Measurements from ENCODE around the gene DLX2. TPM values are rescaled to one million over a fixed set of nuclear protein-coding genes. Genes with fewer than 3 reads are reported as not detected.

Gene DLX2
- total RNA-seq, 4 donors from 2014 or later: not detected

DNA sequence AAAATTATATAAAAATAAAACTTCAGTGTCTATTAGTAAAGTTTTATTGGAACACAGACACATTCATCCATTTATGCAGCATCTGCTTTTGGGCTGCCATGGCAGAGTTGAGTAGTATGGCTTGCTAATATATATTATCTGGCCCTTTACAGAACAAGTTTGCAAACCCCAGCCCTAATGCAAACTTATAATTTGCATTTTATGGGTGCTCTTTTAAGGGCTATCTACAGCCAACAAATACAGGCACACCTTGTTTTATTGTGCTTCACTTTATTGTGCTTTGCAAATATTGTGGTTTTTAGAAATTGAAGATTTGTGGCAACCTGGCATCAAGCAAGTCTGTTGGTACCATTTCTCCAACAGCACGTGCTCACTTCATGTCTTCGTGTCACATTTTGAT lies 35.2 kb upstream of the DLX2 start:
- no peak overlapping the region for H3K27ac ChIP-seq
- no peaks in the 10 kb centered on the region for H3K4me1 ChIP-seq
- no peaks in the 10 kb centered on the region for H3K9me3 ChIP-seq
- in situ Hi-C loops (cut with MboI; ENCODE audit: low sequenced_read_pairs in 4 of 4) (loop anchor here in 1 of 4 donors (25.0 kb wide), 1 partner anchor 551 kb away; no protein-coding TSS in a partner anchor), intact Hi-C loops (cut with DNase I; ENCODE audit: low total_unique reads) (no loop called here)
- TF ChIP-seq CTCF (IDR thresholded peaks at IDR 0.05 in 4 of 5, conservative IDR thresholded peaks at IDR 0.05 in 1 of 5) (no peak), POLR2A (IDR thresholded peaks at IDR 0.05) (no peak)
- ATAC-seq (no peak), DNase-seq (no peak)
- H3K4me3 ChIP-seq: no peak overlapping the region
- H3K27me3 ChIP-seq: no peaks in the 10 kb centered on the region
- H3K36me3 ChIP-seq: no peaks in the 10 kb centered on the region

- Histone ChIP-seq H3K36me3 (no peaks in the 10 kb centered on the region), H3K27ac (no peak overlapping the region), H3K4me3 (no peak overlapping the region), H3K9me3 (no peaks in the 10 kb centered on the region), H3K4me1 (no peaks in the 10 kb centered on the region), H3K27me3 (no peaks in the 10 kb centered on the region)
- no peak for DNase-seq
- intact Hi-C loops (cut with DNase I; ENCODE audit: low total_unique reads) (no loop called here), in situ Hi-C loops (cut with MboI; ENCODE audit: low sequenced_read_pairs in 4 of 4) (loop anchor here in 1 of 4 donors (25.0 kb wide), 1 partner anchor 550 kb away; no protein-coding TSS in a partner anchor)
- ATAC-seq: no peak
- no peak for TF ChIP-seq POLR2A (IDR thresholded peaks at IDR 0.05)
- no peak for TF ChIP-seq CTCF (IDR thresholded peaks at IDR 0.05 in 4 of 5, conservative IDR thresholded peaks at IDR 0.05 in 1 of 5)
These were observed 34.4 kb upstream of the DLX2 start for GRCh38 chr2:172137109-172137508.

DNA sequence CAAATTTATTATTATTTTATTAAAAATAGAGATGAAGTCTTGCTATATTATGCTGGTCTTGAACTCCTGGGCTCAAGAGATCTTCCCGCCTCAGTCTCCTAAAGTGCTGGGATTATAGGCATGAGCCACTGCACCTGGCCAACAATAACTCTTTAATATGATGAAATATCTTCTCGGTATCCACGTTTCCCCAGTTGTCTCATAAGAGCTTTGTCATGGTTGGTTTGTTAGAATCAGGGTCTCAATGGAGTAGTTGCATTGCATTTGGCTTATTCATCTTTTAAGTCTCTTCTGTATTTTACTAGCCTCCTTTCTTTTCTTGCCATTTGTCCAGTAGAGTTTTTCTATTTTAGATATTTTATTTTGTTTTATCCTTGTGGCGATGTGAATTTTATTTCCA lies 32.7 kb upstream of the DLX2 start:
- in situ Hi-C loops (cut with MboI; ENCODE audit: low sequenced_read_pairs in 4 of 4) (loop anchor here in 1 of 4 donors (25.0 kb wide), 1 partner anchor 548 kb away; no protein-coding TSS in a partner anchor), intact Hi-C loops (cut with DNase I; ENCODE audit: low total_unique reads) (no loop called here)
- ATAC-seq: no peak

GRCh38 chr2:172134270-172134669 lies 31.6 kb upstream of the DLX2 start:
- TF ChIP-seq POLR2A (IDR thresholded peaks at IDR 0.05) (no peak), CTCF (IDR thresholded peaks at IDR 0.05 in 4 of 5, conservative IDR thresholded peaks at IDR 0.05 in 1 of 5) (no peak)
- Histone ChIP-seq H3K36me3 (no peaks in the 10 kb centered on the region), H3K4me1 (no peaks in the 10 kb centered on the region), H3K9me3 (no peaks in the 10 kb centered on the region), H3K27me3 (no peaks in the 10 kb centered on the region), H3K4me3 (no peak overlapping the region), H3K27ac (no peak overlapping the region)
- intact Hi-C loops (cut with DNase I; ENCODE audit: low total_unique reads): no loop called here
- no peak for ATAC-seq
- DNase-seq: no peak
- in situ Hi-C loops (cut with MboI; ENCODE audit: low sequenced_read_pairs in 4 of 4): loop anchor here in 1 of 4 donors (25.0 kb wide), 1 partner anchor 547 kb away; no protein-coding TSS in a partner anchor

More for the DNA sequence above, 32.7 kb upstream of the DLX2 start:
- H3K9me3 ChIP-seq: no peaks in the 10 kb centered on the region
- no peak for DNase-seq
- no peaks in the 10 kb centered on the region for H3K27me3 ChIP-seq
- H3K36me3 ChIP-seq: no peaks in the 10 kb centered on the region
- H3K27ac ChIP-seq: no peak overlapping the region
- no peak for TF ChIP-seq POLR2A (IDR thresholded peaks at IDR 0.05)
- TF ChIP-seq CTCF (IDR thresholded peaks at IDR 0.05 in 4 of 5, conservative IDR thresholded peaks at IDR 0.05 in 1 of 5): no peak
- H3K4me3 ChIP-seq: no peak overlapping the region
- H3K4me1 ChIP-seq: no peaks in the 10 kb centered on the region

Data from gastrocnemius medialis (tissue), 4 donors.